HCT116 (cell line): ENCODE measurements around the gene SCOC.

ENCODE experiments used
- CTCF ChIP-seq, 3 experiments: fragments of 200-600 bp in 1 of 3; sonication (generic) in 1 of 3; IDR thresholded peaks in 2 of 3; conservative IDR thresholded peaks in 1 of 3; 2 replicates each; pipeline ENCODE4 v1.5.1; 2012 to 2017; ENCODE audit warnings: low read depth in 2 of 3, low read length in 2 of 3, antibody characterized with exemption in 1 of 3, borderline replicate concordance in 1 of 3, control low read depth in 1 of 3, mild to moderate bottlenecking in 1 of 3, mixed read lengths in 1 of 3, mixed run types in 1 of 3, moderate library complexity in 1 of 3; ENCODE audit not compliant: insufficient read depth in 1 of 3
- EZH2 ChIP-seq: fragments of 200-600 bp; sonication (generic); IDR thresholded peaks from 2 replicates; pipeline ENCODE4 v1.6.1; 2017; ENCODE audit warnings: antibody characterized with exemption, mixed run types
- FOSL1 ChIP-seq: IDR thresholded peaks from 2 replicates; pipeline ENCODE4 v1.6.1; 2012; ENCODE audit warnings: low read depth
- JUND ChIP-seq: IDR thresholded peaks from 2 replicates; pipeline ENCODE4 v1.6.1; 2012
- POLR2A ChIP-seq: IDR thresholded peaks from 2 replicates; pipeline ENCODE4 v1.7.0; 2011; ENCODE audit warnings: borderline replicate concordance; ENCODE audit not compliant: insufficient read depth, insufficient read length; ENCODE audit errors: extremely low read depth
- POLR2AphosphoS5 ChIP-seq: IDR thresholded peaks from 2 replicates; pipeline ENCODE4 v1.6.1; 2011; ENCODE audit warnings: mild to moderate bottlenecking, low read depth, low read length, moderate library complexity
- TCF7L2 ChIP-seq: IDR thresholded peaks from 2 replicates; pipeline ENCODE4 v1.7.0; 2011; ENCODE audit warnings: borderline replicate concordance, inconsistent platforms; ENCODE audit not compliant: insufficient read depth, insufficient read length; ENCODE audit errors: extremely low read depth

GRCh38 chr4:140355288-140355687 lies 18.2 kb upstream of the SCOC start:
- no peak for TF ChIP-seq CTCF (IDR thresholded peaks at IDR 0.05 in 2 of 3, conservative IDR thresholded peaks at IDR 0.05 in 1 of 3; ENCODE audit: borderline replicate concordance in 1 of 3, insufficient read depth in 1 of 3, low read depth in 2 of 3, low read length in 2 of 3)
- TF ChIP-seq JUND = no peak
- no peak for TF ChIP-seq POLR2AphosphoS5
- no peak for TF ChIP-seq FOSL1
- no peak for TF ChIP-seq TCF7L2
- TF ChIP-seq POLR2A = no peak
- no peak for TF ChIP-seq EZH2
